T-helper 17 cell (primary cell): ENCODE data around the gene SENP5. TPM values are rescaled to one million over a fixed set of nuclear protein-coding genes. Genes with fewer than 3 reads are reported as not detected.
"Not testable (repeated sequence)": the region's sequence is repeated elsewhere in the genome, so short reads cannot be mapped to it uniquely, and the experiment has no call there.

Experiments used
- ATAC-seq: fragments of 150-1000 bp; cut with Tn5 transposase; 2 replicates; pipeline ENCODE4 v1.10.0; 2021; ENCODE audit warnings: mild to moderate bottlenecking, moderate library complexity
- DNase-seq, 3 donors: peaks; one replicate each; pipeline versions ENCODE4 v3.0.0 to v3.0.0-alpha.2; 2020 to 2021
- H3K9me3 ChIP-seq: one replicate; pipeline ENCODE4 v1.7.0; 2013; ENCODE audit warnings: low read length, mild to moderate bottlenecking; ENCODE audit not compliant: control insufficient read depth, poor library complexity, severe bottlenecking
- H3K27ac Mint-ChIP-seq: one replicate; pipeline ENCODE4 v1.8.0; 2022; ENCODE audit warnings: mild to moderate bottlenecking, moderate library complexity, mixed read lengths
- H3K27me3 Mint-ChIP-seq: one replicate; pipeline ENCODE4 v1.8.0; 2022; ENCODE audit warnings: mixed read lengths
- H3K36me3 Mint-ChIP-seq: one replicate; pipeline ENCODE4 v1.8.0; 2022; ENCODE audit warnings: low read depth, mixed read lengths
- H3K4me1 Mint-ChIP-seq: one replicate; pipeline ENCODE4 v1.8.0; 2022; ENCODE audit warnings: mild to moderate bottlenecking, mixed read lengths
- H3K4me3 Mint-ChIP-seq: one replicate; pipeline ENCODE4 v1.8.0; 2022; ENCODE audit warnings: mild to moderate bottlenecking, moderate library complexity, mixed read lengths
- total RNA-seq, 4 donors: library from RNA in 2 of 4; stranded (reverse) in 2 of 4; gene quantifications; one replicate each; pipeline ENCODE4 v1.2.3 and lab custom pipeline; 2022 to 2026

Gene SENP5, protein sequence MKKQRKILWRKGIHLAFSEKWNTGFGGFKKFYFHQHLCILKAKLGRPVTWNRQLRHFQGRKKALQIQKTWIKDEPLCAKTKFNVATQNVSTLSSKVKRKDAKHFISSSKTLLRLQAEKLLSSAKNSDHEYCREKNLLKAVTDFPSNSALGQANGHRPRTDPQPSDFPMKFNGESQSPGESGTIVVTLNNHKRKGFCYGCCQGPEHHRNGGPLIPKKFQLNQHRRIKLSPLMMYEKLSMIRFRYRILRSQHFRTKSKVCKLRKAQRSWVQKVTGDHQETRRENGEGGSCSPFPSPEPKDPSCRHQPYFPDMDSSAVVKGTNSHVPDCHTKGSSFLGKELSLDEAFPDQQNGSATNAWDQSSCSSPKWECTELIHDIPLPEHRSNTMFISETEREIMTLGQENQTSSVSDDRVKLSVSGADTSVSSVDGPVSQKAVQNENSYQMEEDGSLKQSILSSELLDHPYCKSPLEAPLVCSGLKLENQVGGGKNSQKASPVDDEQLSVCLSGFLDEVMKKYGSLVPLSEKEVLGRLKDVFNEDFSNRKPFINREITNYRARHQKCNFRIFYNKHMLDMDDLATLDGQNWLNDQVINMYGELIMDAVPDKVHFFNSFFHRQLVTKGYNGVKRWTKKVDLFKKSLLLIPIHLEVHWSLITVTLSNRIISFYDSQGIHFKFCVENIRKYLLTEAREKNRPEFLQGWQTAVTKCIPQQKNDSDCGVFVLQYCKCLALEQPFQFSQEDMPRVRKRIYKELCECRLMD
- total RNA-seq, result 10 to 100 TPM; 59.3 to 65.5 TPM
- total RNA-seq (lab: John Stamatoyannopoulos, UW), result 108 to 141 reads per million in 2 donors

DNA sequence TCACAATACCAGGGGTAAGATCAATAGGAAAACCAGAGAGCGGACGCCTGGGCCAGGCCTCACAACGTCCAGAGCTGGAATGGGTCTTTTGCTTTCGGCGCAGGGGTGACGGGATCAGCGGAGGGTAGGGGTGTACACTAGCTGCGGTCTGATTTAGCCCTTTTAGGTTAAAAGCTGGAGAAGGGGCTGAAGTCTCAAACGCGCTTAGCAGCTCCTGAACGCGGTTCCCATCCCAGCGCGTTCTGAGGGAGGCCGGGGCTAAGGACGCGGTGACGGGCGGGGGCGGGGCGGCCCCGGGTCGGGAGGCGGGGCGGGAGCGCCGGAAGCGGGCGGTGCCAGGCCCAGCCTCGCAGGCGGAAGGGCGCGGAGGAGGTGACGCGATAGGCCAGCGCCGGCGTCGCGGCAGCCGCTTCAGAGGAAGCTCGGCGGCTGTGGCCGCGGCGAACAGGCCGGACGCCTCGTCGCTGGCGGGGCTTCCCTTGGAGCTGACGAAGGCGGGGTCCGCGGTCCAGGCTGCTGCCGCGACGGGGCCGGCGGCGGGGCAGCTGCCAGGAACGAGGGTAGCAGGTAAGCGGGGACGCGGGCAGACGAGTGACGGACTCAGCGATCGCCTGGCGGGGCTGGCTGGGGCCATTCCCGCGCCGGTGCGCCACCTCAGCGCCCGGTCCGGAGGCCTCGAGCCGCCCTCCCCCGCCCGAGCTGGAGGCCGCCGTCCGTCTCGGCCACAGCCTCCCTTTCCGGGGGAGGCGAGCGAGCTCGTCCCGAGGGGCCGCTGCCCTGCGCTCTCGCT, at the start of gene SENP5:
Gene SENP5, plus strand, starts transcription at position 414 of the 790 bp plus-strand sequence. CDS start 17,262 bp downstream, outside the sequence.
- H3K4me3 Mint-ChIP-seq, result peak within 1 kb of the TSS; percentile 98
- no peaks in the 10 kb centered on the region for H3K36me3 Mint-ChIP-seq
- DNase-seq, result peak; percentile 81 to 90 (median 87)
- peak; percentile 97 for ATAC-seq
- no peaks in the 10 kb centered on the region for H3K27me3 Mint-ChIP-seq
- H3K9me3 ChIP-seq, result no peaks in the 10 kb centered on the region
- peak within 1 kb of the TSS; percentile 91 for H3K27ac Mint-ChIP-seq
- peaks cover 11% of the 10 kb centered on the region for H3K4me1 Mint-ChIP-seq

DNA sequence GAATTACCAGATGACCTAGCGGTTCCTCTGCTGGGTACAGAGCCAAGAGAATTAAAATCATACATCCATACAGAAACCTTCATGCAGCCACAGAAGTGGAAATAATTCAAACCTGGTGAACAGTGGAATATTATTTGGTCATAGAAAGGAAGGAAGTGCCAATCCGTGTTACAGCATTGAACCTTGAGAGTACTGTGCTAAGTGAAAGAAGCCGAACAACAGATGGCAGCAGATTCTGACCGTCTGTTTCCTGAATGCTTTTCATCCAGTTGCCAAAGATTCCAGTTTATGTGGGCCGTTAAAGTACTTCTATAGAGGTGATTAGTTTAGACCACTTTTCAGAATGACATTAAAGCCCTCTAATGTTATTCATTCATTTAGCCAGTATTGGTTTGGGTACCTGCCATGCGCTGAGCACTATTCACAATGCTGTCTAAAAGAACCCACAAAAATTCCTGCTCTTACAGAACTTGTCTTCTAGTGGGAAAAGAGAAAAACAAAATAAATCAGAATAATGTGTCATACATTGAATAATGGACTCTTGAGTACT, 45.8 kb upstream of the SENP5 start:
- peaks cover 2% of the 10 kb centered on the region for H3K4me1 Mint-ChIP-seq
- no peaks in the 10 kb centered on the region for H3K9me3 ChIP-seq
- DNase-seq (no peak), ATAC-seq (no peak)
- no peak overlapping the region for H3K4me3 Mint-ChIP-seq
- peaks cover 8% of the 10 kb centered on the region for H3K36me3 Mint-ChIP-seq
- no peak overlapping the region for H3K27ac Mint-ChIP-seq
- no peaks in the 10 kb centered on the region for H3K27me3 Mint-ChIP-seq

DNA sequence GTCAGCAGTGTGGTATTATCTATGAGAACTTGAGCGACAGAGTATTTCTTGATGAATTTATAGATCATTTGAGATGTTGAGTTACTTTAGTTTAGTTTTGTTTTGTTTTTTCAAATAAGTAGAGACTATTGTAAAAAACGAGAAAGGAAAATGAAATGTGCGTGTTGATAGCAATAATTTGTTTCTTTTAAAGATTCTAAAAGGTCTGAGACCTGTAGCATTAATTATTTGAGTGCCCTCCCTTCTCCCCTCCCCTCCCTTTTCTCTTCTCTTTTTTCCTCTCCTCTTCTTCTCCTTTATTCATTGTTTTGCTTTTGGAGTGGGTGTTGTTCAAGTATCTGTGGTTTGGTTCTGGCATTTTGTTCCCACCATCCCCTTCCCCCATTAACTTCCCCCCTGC, 38.1 kb upstream of the SENP5 start:
- H3K9me3 ChIP-seq, ATAC-seq, DNase-seq, H3K4me3 Mint-ChIP-seq, H3K36me3 Mint-ChIP-seq, H3K4me1 Mint-ChIP-seq, H3K27ac Mint-ChIP-seq, H3K27me3 Mint-ChIP-seq: not testable (repeated sequence)

DNA sequence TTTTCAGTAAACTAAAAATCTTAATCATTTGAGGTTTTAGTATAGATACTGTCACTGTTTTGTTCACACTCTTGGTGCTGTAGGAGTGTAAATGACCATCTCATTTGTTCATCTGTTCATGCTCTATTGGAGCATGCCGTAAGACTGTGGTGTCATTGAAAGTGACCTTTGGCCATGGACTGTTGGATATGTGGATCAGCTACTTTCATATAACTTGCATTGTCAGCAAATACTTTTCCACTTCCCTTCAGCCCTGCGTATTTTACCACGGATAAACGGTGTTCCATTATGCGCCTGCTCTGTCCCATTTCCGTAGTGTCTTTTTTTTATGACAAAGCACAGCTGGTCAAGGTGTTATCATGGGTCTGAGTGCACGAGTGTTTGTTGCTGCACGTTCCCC, 32.6 kb upstream of the SENP5 start:
- no peak overlapping the region for H3K4me3 Mint-ChIP-seq
- ATAC-seq (no peak), DNase-seq (no peak)
- H3K4me1 Mint-ChIP-seq, result peaks cover 3% of the 10 kb centered on the region
- H3K27ac Mint-ChIP-seq, result no peak overlapping the region
- H3K9me3 ChIP-seq, result no peaks in the 10 kb centered on the region
- no peaks in the 10 kb centered on the region for H3K27me3 Mint-ChIP-seq
- H3K36me3 Mint-ChIP-seq, result no peaks in the 10 kb centered on the region

DNA sequence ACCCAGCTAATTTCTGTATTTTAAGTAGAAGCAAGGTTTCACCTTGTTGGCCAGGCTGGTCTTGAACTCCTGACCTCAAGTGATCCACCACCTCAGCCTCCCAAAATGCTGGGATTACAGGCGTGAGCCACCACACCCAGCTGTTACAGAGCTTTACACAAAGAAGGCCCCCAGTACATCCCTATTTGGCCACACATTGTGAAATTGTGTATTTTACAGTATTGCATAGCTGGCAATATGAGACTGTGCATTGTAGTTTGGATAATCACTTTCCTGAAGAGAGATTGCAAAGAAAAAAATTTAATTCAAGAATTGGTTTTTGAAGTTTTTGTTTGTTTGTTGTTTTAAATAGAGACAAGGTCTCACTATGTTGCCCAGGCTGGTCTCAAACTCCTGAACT, 31.1 kb upstream of the SENP5 start:
- H3K27ac Mint-ChIP-seq, DNase-seq, ATAC-seq, H3K9me3 ChIP-seq, H3K4me1 Mint-ChIP-seq, H3K36me3 Mint-ChIP-seq, H3K4me3 Mint-ChIP-seq, H3K27me3 Mint-ChIP-seq: not testable (repeated sequence)

DNA sequence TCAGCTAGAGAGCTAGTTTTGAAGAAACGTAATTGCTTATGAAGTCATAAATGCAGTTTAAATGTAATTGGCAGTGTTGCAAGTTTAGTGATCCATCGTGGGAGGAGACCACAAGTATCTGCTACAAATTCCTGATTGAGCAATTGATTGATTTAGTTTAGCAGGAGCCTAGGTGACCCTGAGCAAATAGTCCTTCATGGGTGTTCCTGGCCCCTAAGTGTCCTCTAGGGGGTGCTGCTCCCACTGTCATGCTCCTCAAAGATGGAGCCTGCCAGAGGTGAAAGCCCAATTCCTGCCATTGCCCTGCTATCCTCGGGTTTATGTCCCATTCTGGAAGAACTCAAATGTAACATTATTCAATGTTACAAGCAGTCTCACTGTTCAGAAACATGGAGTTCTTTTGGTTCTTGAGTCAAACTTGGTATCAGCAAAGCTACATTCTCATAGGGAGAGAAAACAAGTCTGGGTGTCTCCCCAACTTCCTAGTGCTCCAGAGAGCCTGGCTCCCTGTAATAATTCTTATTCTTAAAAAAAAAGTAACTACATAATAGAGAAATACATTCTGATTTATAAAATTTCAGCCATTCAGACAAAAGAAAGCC, 29.8 kb upstream of the SENP5 start:
- no peaks in the 10 kb centered on the region for H3K27me3 Mint-ChIP-seq
- ATAC-seq (peak; percentile 94), DNase-seq (peak; percentile 50 to 64 (median 50))
- no peak overlapping the region for H3K27ac Mint-ChIP-seq
- no peak overlapping the region for H3K4me3 Mint-ChIP-seq
- H3K9me3 ChIP-seq, result no peaks in the 10 kb centered on the region
- H3K4me1 Mint-ChIP-seq, result peaks cover 3% of the 10 kb centered on the region
- no peaks in the 10 kb centered on the region for H3K36me3 Mint-ChIP-seq

DNA sequence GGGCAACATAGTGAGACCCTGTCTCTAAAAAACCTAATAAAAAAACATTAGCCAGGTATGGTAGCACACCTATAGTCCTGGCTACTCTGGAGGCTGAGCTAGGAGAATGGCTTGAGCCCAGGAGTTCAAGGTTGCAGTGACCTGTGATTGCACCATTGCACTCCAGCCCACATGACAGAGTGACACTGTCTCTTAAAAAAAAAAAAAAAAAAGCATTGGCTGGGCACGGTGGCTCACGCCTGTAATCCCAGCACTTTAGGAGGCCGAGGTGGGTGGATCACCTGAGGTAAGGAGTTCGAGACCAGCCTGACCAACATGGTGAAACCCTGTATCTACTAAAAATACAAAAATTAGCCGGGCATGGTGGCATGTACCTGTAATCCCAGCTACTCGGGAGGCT, 28.4 kb upstream of the SENP5 start:
- H3K4me3 Mint-ChIP-seq, H3K27me3 Mint-ChIP-seq, H3K4me1 Mint-ChIP-seq, ATAC-seq, H3K36me3 Mint-ChIP-seq, H3K27ac Mint-ChIP-seq, DNase-seq, H3K9me3 ChIP-seq: not testable (repeated sequence)

DNA sequence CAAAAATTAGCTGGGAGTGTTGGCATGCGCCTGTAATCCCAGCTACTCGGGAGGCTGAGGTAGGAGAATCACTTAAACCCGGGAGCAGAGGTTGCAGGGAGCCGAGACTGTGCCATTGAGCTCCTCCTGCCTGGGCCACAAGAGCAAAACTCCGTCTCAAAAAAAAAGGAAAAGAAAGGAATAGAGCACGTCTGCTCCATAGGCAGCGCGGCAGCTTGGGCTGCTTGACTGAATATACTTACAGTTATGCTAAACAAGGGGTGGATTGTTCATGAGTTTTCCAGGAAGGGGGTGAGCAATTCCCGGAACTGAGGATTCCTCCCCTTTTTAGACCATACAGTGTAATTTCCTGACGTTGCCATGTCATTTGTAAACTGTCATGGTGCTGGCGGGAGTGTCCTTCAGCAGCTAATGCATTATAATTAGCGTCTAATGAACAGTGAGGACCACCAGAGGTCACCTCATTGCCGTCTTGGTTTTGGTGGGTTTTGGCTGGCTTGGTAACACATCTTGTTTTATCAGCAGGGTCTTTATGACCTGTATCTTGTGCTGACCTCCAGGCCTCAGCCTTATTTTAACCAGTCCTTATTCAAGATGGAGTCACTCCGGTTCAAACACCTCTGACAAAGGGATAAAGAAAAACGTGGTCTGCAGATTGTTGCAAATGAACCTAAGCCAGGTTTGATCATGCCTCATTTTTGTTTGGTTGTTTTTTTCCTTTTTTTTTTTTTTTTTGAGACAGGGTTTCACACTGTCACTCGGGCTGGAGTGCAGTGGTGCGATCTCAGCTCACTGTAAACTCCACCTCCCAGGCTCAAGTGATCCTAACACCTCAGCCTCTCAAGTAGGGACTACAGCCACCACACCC, 24.9 kb upstream of the SENP5 start:
- Mint-ChIP-seq H3K27me3 (no peaks in the 10 kb centered on the region), H3K27ac (no peak overlapping the region), H3K4me3 (no peak overlapping the region), H3K4me1 (no peaks in the 10 kb centered on the region), H3K36me3 (no peaks in the 10 kb centered on the region)
- ATAC-seq, result no peak
- no peak for DNase-seq
- no peaks in the 10 kb centered on the region for H3K9me3 ChIP-seq

DNA sequence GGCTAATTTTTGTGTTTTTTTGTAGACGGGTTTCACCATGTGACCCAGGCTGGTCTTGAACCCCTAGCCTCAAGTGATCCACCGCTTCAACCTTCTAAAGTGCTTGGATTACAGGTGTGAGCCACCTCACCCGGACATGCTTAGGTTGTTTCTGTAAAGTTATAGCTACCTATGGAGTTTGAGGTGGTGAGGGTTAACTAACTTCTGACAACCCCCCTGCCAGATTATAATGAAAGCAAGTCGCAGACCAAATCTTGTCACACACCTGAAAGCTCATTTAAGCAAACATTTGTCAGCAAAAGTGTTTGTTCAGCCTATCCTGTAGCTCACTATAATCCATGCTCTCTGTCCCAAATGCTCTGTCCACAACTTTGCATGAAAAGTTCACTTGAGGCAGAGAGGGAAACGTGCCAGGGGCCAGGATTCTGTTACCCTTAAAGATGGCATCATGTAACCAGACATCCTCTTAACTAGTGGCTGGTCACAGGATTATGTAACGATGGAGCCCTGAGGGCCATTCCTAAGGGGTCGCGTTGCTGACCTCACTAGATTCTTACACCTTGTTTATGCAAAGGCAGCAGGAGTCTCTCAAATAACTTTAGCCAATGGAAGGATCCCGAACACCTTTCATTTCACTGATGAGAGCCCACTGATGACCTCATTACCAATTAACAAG, 24.1 kb upstream of the SENP5 start:
- Mint-ChIP-seq H3K27ac (no peak overlapping the region), H3K4me3 (no peak overlapping the region), H3K4me1 (no peaks in the 10 kb centered on the region), H3K36me3 (no peaks in the 10 kb centered on the region), H3K27me3 (no peaks in the 10 kb centered on the region)
- DNase-seq (no peak), ATAC-seq (no peak)
- no peaks in the 10 kb centered on the region for H3K9me3 ChIP-seq

DNA sequence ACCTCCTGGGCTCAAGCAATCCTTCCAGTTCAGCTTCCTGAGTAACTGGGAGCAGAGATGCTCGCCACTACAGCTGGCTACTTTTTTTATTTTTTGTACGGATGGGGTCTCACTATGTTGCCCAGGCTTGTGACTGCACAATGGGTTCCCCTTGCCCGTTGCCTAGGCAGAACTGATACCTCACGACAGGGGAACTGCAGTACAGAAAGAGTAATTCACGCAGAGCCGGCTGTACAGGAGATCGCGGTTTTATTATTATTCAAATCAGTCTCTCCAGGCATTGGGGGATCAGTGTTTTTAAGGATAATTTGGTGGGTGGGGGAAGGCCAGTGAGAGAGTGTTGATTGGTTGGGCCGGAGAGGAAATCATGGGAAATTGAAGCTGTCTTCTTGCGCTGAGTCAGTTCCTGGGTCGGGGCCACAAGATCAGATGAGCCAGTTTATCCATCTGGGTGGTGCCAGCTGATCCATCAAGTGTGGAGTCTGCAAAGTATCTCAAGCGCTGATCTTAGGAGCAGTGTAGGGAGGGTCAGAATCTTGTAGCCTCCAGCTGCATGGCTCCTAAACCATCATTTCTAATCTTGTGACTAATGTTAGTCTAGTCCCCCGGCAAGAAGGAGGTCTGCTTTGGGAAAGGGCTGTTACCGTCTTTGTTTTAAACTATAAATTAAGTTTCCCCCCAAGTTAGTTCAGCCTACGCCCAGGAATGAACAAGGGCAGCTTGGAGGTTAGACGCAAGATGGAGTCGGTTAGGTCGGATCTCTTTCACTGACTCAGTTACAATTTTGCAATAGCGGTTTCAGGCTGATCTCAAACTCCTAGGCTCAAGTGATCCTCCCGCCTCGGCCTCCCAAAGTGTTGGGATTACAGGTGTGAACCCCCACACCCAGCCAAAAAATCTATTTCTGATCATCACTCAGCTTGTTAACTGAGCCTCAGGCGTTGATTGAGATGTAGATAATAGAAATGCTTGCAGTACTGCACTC, 23.2 kb upstream of the SENP5 start:
- ATAC-seq, H3K4me1 Mint-ChIP-seq, H3K36me3 Mint-ChIP-seq, H3K4me3 Mint-ChIP-seq, DNase-seq, H3K9me3 ChIP-seq, H3K27me3 Mint-ChIP-seq, H3K27ac Mint-ChIP-seq: not testable (repeated sequence)

DNA sequence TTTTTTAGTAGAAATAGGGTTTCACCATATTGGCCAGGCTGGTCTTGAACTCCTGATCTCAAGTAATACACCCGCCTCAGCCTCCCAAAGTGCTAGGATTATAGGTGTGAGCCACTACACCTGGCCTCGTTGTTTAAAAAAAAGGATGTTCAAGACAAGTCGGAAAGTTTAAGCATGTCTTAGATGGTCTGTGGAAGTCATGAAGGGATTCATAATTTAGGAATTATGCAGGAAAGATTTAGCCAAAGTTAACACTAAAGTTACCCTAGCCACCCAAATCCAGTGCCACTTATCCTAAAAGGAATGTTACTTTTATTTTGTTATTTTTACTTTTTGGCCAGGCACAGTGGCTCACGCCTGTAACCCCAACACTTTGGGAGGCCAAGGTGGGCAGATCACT, 19.3 kb upstream of the SENP5 start:
- H3K36me3 Mint-ChIP-seq, H3K4me1 Mint-ChIP-seq, DNase-seq, H3K9me3 ChIP-seq, H3K4me3 Mint-ChIP-seq, ATAC-seq, H3K27ac Mint-ChIP-seq: not testable (repeated sequence)
- H3K27me3 Mint-ChIP-seq, result peaks cover 16% of the 10 kb centered on the region
